Anterior cingulate cortex (tissue), 58 donors: ENCODE results near the gene ARHGAP35.
"Not testable (repeated sequence)": the region's sequence is repeated elsewhere in the genome, so short reads cannot be mapped to it uniquely, and the experiment has no call there.

Source experiments
- DNase-seq, 58 donors: peaks; one replicate each; lab custom pipeline; 2025; lab: John Stamatoyannopoulos, UW

The ARHGAP35 gene

GRCh38 chr19:46860846-46861690 lies at the start of gene ARHGAP35:
Gene ARHGAP35 (plus strand): TSS chr19:46860997. CDS start chr19:46918676, 57,679 bp downstream.
- peak in 16 of 58 donors; percentile 27 to 93 (median 87) for DNase-seq

- DNase-seq = no peak
These were observed 47.6 kb upstream of the ARHGAP35 start for GRCh38 chr19:46812977-46813838.

- DNase-seq = peak in 1 of 58 donors; percentile 4
These were observed 46.9 kb upstream of the ARHGAP35 start for GRCh38 chr19:46813839-46814358.

- no peak for DNase-seq
These were observed 44.8 kb upstream of the ARHGAP35 start for GRCh38 chr19:46815833-46816627.

- no peak for DNase-seq
These were observed 42.0 kb upstream of the ARHGAP35 start for GRCh38 chr19:46818812-46819211.

GRCh38 chr19:46821512-46822409 lies 39.0 kb upstream of the ARHGAP35 start:
- no peak for DNase-seq

GRCh38 chr19:46822410-46822787 lies 38.4 kb upstream of the ARHGAP35 start:
- not testable (repeated sequence) for DNase-seq

- DNase-seq = no peak
These were observed 37.7 kb upstream of the ARHGAP35 start for GRCh38 chr19:46823049-46823448.

GRCh38 chr19:46824890-46825730 lies 35.7 kb upstream of the ARHGAP35 start:
- peak in 1 of 58 donors; percentile 13 for DNase-seq

GRCh38 chr19:46825731-46826055 lies 35.1 kb upstream of the ARHGAP35 start:
- DNase-seq = no peak

- DNase-seq = no peak
These were observed 32.3 kb upstream of the ARHGAP35 start for GRCh38 chr19:46828484-46828883.

- DNase-seq = no peak
These were observed 29.9 kb upstream of the ARHGAP35 start for GRCh38 chr19:46830864-46831263.

GRCh38 chr19:46834121-46834520 lies 26.7 kb upstream of the ARHGAP35 start:
- no peak for DNase-seq

GRCh38 chr19:46834984-46835383 lies 25.8 kb upstream of the ARHGAP35 start:
- no peak for DNase-seq

GRCh38 chr19:46838160-46838559 lies 22.6 kb upstream of the ARHGAP35 start:
- DNase-seq = no peak

GRCh38 chr19:46839752-46840497 lies 20.9 kb upstream of the ARHGAP35 start:
- no peak for DNase-seq

GRCh38 chr19:46840498-46840942 lies 20.3 kb upstream of the ARHGAP35 start:
- peak in 31 of 58 donors; percentile 3 to 65 (median 24) for DNase-seq
